GM21723 (cell line): Measurements from ENCODE around the gene ZNF768.
A peak's percentile ranks its signal among the peaks of the same experiment; 100 is the strongest.
"Not testable (repeated sequence)": the region's sequence is repeated elsewhere in the genome, so short reads cannot be mapped to it uniquely, and the experiment has no call there.

ENCODE experiments used
- ATAC-seq: cut with Tn5 transposase; IDR thresholded peaks from one replicate; pipeline ENCODE4 v1.9.1; 2021; ENCODE audit warnings: mild to moderate bottlenecking, moderate library complexity; ENCODE audit not compliant: unreplicated experiment

The ZNF768 gene

DNA sequence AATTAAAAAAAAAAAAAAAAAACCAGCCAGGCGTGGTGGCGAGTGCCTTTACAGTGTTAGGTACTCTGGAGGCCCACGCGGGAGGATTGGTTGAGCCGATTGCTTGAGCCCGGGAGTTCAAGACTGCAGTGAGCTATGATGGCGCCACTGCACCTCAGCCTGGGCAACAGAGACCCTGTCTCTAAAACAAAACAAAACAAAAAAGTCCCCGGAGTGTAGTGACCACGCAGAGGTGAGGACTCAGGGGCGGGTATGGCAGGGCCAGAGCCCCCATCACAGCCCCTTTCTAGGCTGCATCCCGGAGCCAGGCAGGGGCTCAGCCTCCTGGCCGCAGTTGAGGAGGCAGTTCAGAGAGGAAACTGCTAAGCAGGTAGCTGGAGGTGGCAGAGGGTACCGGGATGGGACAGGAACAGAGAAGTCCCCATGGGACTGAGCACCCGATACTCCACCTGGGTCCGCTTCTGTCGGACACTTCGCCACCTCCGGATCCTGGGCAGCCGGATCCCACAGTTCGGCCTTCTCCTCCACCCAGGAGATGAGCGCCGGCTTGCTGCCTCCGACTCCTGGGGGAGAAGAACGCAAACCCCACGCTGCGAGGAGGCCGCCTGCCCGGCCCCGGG is 7.5 kb upstream of the ZNF768 start:
- peak; percentile 17 for ATAC-seq

DNA sequence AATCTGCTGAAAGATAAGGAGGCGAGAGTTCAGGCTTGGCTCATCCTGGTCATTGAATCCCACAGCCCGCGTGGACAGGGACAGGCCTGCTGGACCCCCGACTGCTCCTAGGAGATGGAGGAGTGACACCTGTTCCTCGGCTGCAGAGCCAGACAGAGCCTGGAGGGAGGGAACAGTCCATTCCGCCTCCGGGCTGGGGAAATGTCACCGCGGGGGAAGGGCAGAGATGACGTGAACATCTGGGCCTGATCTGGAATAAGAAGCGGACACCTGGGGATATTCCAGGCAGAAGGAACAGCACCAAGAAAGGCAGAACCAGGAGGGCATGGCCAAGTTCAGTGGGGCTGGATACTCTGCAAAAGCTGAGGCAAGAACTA is 6.8 kb upstream of the ZNF768 start:
- no peak for ATAC-seq

GRCh38 chr16:30532285-30533145 is 6.1 kb upstream of the ZNF768 start:
- no peak for ATAC-seq

DNA sequence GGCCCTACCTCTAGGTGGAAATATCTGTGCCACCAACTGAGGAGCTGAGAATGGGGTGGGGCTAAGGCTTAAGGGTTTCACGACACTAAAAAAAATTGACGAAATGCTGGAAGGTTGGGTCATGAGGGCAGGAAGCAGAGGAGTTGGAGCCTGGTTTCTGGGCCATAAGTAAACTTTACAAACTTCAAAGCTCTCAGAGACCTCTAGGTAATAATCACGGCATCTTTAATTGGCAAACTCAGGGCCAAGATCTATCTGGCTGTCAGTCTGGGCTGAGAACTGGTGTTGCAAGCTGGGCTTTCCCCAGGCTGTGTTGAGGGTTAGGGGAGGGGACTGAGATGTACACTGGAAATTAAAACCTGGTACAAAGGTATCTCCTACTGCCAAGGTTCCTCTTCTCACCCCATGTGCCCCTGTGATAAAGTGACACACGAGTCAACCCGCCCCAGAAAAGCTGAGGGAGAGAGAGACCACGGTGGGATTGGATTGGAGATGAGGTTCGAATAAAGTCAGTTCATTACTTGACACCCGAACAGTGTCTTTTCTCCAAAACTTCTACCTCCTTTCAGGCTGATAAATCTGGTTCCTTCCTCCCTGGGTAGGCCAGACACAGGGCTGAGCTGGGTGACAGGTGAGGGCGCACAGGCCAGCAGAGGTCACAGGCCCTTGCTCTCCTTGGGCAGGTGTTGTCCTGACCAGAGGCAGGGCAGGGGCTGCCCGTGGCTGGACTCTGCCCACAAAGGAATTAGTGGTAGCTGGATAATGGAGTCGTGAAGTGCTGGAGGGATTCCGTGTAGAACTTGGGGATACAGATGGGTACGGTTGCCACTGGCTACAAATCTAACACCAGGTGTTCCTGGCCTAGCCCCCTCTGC is 4.0 kb upstream of the ZNF768 start:
- no peak for ATAC-seq

DNA sequence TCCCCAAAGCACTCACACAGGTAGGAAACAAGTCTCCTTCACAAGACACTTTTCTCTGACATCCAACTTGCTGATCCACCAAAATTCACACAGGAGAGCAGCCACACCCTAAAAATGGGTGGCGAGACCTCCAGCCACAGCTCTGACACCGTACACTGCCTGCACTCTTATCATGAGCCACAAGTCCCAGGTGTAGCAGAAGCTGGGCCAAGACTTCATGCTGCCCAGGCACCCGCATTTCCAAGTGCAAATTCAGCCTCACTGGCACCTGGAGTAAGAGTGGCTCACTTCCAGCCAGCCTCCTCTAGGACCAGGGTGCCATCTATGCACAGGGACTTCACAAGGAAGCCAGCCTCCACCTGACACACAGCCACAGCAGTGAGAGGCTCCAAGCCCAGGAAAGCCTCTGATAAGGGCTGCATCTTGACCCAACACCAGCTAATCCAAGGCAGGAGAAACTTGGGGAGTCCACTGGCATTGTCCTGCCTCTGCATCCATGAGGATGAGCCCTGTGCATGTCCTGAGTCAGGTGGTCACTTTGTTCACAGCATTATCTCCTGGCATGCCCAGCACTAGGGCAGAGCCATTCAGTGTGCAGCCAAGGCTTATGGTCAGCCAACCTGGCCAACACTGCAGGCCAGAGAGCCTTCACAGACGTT is 2.6 kb upstream of the ZNF768 start:
- ATAC-seq, result no peak

- ATAC-seq, result peak; percentile 20
These were observed 1.3 kb upstream of the ZNF768 start for GRCh38 chr16:30527635-30528178.

DNA sequence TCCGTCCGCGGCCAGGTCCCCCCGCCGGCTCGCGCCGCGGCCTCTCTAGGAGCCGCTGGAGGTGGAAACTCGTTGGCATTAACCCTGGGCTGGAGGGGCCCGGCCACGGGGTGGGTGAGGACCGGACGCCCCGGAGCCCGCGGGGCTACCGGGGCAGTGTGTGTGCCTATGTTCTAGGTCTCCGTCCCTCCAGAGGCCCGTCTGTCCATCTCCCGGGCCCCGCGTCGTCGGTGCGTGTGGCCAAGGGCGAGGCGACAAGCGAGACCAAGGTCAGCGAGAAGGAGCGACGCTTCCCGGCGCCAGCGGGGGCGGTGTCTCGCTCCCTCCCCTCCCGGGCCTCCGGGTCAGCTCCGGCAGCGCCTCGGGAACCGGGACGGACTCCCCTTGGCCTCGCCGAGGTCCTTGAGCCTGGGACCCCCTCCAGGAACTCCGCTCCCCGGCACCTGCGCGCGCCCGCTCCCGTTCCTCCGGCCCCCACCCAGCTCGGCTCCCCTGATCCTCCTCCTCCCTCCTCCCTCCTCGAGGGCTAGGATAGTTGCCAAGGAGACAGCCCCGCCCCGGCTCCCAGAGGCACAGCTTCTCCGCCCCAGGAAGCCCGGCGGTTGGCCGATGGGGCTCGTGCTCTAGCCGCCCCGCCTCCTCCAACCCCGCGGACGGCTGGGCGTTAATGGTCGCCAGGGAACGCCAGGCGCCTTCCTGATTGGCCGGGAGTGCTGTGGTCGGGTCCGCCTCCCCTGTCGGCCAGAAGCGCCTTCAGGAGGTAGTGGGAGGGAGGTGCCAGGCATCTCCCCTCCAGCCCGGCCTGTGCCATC is 663 bp upstream of the ZNF768 start:
- ATAC-seq, result peak; percentile 72

DNA sequence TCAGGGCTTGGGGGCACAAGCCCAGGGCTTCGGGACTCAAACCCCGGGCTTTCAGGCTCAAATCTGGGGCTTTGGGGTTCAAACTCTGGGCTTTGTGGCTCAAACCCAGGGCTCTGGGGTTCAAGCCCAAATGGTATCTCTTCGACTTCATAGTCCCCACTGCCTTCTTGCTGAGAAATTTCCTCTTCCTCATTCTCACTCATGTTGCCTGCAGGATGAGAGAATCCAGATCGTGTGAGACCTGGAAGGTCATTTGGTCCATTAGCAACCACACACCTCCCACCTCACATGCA is 576 bp downstream of the ZNF768 start:
- no peak for ATAC-seq

GRCh38 chr16:30524575-30525568 is 1.5 kb downstream of the ZNF768 start:
- no peak for ATAC-seq

- ATAC-seq, result no peak
These were observed 2.4 kb downstream of the ZNF768 start for GRCh38 chr16:30523768-30524574.

- ATAC-seq, result not testable (repeated sequence)
These were observed 3.5 kb downstream of the ZNF768 start for GRCh38 chr16:30522702-30523463.

- ATAC-seq, result no peak
These were observed 4.3 kb downstream of the ZNF768 start for GRCh38 chr16:30521873-30522641.

- ATAC-seq, result no peak
These were observed 4.9 kb downstream of the ZNF768 start for GRCh38 chr16:30521476-30521872.

DNA sequence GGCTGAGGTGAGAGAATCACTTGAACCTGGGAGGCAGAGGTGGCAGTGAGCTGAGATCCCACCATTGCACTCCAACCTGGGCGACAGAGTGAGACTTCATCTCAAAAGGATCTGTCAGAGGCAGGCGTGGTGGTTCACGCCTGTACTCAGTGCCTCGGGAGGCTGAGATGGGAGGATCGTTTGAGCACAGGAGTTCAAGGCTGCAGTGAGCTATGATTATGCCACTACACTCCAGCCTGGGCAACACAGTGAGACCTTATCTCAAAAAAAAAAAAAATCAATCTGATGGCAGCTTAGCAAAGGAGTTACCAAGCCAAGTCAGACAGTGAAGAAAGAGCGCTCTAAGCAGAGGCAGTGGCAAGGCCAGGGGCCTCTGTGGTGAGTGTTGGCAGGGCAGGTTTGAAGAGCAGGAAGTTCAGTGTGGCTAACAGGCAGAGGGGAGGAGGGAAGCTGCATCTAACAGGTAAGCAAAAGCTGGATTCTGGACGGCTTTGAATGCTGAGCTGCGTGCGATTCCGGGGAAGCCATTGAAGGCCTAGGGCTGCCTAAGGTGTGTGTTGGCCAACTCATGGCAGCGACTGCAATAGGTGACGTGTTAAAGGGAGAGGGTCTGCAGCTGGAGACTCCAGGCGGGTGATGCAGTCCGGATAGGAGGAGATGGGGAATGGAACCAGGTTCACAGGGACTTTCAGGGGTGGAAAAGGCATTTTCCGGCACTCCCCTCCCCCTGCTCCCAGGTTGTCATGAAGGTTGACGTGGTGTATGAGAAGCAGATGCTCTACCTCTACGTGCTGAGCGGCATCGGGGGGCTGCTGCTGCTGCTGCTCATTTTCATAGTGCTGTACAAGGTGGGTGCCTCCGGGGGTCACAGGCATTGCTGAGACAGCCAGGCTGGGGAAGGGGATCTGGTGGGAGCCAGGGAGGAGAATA is 7.0 kb downstream of the ZNF768 start:
- ATAC-seq, result no peak

DNA sequence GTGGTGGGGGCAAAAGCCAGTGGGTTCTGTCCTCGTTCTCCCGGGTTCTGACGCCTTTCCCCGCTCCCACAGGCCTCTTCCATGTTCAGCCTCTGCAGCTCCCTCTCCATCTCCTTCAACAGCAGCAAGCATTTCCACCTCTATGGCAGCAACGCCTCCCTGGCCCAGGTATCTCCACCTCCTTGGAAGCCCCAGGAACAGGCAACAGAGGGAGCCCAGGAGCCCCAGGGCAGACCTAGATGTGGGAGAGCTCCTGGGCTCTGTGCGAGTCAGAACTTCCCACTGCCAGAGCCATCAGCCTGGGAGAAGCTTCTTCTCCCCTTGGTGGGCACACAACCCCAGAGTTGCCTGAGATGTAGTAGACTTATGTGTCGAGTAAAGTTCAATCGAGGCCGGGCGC is 7.8 kb downstream of the ZNF768 start:
- ATAC-seq, result no peak

GRCh38 chr16:30515275-30515674 is 11.1 kb downstream of the ZNF768 start:
- ATAC-seq, result no peak
